Thyroid gland (tissue), 4 donors: Measurements from ENCODE around the gene UQCC5.

Source experiments
- POLR2A ChIP-seq, 2 donors: fragments of 450-650 bp; IDR thresholded peaks; one replicate each; pipeline ENCODE4 v1.6.1; 2017; ENCODE audit warnings: antibody characterized with exemption in 2 of 2, mild to moderate bottlenecking in 2 of 2, moderate library complexity in 1 of 2
- TF ChIP-seq, protein P1 (sequence below), 6 experiments: fragments of 200-600 bp in 3 of 6; fragments of 450-650 bp in 3 of 6; sonication (generic) in 3 of 6; IDR thresholded peaks; one replicate each; pipeline ENCODE4 v1.5.1; 2016 to 2019; ENCODE audit warnings: antibody characterized with exemption in 6 of 6, mild to moderate bottlenecking in 2 of 6, inconsistent platforms in 1 of 6, moderate library complexity in 1 of 6

GRCh38 chr3:52561028-52561747, 24.8 kb downstream of the UQCC5 start:
- TF ChIP-seq, protein P1, sequence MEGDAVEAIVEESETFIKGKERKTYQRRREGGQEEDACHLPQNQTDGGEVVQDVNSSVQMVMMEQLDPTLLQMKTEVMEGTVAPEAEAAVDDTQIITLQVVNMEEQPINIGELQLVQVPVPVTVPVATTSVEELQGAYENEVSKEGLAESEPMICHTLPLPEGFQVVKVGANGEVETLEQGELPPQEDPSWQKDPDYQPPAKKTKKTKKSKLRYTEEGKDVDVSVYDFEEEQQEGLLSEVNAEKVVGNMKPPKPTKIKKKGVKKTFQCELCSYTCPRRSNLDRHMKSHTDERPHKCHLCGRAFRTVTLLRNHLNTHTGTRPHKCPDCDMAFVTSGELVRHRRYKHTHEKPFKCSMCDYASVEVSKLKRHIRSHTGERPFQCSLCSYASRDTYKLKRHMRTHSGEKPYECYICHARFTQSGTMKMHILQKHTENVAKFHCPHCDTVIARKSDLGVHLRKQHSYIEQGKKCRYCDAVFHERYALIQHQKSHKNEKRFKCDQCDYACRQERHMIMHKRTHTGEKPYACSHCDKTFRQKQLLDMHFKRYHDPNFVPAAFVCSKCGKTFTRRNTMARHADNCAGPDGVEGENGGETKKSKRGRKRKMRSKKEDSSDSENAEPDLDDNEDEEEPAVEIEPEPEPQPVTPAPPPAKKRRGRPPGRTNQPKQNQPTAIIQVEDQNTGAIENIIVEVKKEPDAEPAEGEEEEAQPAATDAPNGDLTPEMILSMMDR (IDR thresholded peaks at IDR 0.05) = no peak
- TF ChIP-seq POLR2A (IDR thresholded peaks at IDR 0.05) = no peak
